Activated CD4-positive, alpha-beta T cell treated with anti-CD3 and anti-CD28 coated beads, Interleukin-10, Interleukin-2, amounts not matched to agents 100 ng/mL and 50 ng/mL, durations not matched to agents 16 hours and 8 hours (primary cell): Measurements from ENCODE around the gene TMEM114.
A peak's percentile ranks its signal among the peaks of the same experiment; 100 is the strongest.

Experiments
- DNase-seq: peaks from one replicate; pipeline ENCODE4 v3.0.0-alpha.2; 2020

Gene TMEM114

GRCh38 chr16:8589900-8590688, at the start of gene TMEM114:
TMEM114 (minus strand) TSS chr16:8590511; CDS start chr16:8589838, 673 bp downstream.
- DNase-seq: no peak

GRCh38 chr16:8639694-8640093, 49.4 kb upstream of the TMEM114 start:
- DNase-seq: no peak

- no peak for DNase-seq
These were observed 44.9 kb upstream of the TMEM114 start for GRCh38 chr16:8634991-8635736.

GRCh38 chr16:8632675-8633182, 42.4 kb upstream of the TMEM114 start:
- no peak for DNase-seq

GRCh38 chr16:8631818-8632465, 41.6 kb upstream of the TMEM114 start:
- DNase-seq: no peak

- no peak for DNase-seq
These were observed 41.1 kb upstream of the TMEM114 start for GRCh38 chr16:8631373-8631772.

DNA sequence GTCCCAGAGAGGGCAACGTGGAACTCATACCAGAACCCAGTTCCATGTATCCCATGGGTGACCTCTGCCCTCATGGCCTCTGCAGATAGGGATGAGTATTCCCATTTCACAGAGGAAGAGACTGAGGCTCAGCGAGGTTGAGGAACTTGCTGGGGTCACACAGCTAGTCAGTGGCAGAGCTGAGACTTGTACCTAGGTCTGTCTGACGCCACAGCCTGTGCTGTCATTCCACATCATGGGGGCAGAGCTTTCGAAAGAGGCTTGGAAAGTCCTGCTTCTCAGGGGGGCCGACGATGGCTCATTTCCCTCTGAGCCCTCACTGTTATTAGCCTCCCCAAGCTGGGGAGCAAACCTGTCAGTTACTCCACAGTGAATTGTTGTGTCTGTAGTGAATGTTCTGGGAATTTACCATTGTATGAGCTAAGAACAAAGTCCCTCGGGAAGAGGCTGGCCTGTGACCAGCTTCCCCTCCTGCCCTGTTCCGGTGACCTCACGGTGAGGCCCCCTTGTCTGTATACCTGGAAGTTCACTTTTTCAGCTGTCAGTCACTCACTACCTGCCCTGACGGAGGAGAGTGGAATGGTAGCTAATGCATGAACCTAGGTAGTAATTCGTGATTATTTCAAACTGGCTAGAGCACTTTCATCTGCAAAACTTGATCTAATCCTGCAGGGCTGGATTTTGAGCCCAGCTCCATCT, 40.1 kb upstream of the TMEM114 start:
- DNase-seq: no peak

DNA sequence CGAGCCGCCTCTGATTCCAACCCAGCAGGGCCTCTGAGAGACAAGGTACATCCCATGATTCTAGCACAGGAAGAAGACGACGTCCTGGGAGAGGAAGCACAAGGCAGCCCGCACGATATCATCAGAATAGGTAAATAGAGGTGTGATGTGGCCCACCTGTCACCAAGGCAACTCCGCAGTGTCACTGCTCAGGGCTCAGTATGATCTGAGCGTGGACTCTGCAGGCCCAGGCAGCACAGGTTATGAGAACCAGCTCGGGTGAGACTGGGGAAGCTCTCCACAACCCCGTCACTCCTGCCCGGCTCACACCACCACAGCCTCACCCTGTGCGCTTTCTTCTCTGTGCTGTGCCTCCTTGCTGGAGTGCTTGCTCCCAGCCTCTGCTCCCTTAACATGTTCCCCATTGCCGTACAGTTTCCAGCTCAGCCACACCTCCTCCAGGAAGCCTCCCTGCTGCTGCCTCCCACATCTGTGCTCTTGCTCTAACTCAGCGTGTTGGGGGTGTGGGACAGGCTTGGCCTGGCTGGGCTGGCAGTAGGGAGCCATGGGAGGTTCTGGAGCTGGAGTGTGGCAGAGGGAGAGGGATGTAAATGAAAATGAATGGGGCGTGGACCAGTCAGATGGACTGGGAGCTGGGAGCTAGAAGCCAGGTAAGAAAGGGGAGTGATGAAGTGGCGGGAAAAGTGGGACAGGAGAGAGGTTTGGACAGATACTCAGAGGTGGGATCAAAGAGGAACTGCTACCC, 38.8 kb upstream of the TMEM114 start:
- DNase-seq: no peak

DNA sequence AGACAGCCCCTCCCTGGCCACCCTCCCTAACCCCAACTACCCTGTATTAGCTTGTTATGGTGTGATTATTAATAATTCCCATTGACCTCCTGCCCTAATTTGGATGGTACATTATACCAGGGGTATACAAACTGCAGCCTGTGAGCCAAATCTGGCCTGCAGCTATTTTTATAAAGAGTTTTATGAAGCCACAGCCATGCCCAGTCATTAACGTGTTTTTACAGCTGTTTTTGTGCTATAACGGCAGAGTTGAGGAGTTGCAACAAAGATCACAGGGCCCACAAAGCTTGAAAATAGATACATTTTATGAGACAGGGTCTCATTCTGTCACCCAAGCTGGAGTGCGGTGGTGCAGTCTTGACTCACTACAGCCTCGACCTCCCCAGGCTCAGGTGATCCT, 37.1 kb upstream of the TMEM114 start:
- DNase-seq: no peak

DNA sequence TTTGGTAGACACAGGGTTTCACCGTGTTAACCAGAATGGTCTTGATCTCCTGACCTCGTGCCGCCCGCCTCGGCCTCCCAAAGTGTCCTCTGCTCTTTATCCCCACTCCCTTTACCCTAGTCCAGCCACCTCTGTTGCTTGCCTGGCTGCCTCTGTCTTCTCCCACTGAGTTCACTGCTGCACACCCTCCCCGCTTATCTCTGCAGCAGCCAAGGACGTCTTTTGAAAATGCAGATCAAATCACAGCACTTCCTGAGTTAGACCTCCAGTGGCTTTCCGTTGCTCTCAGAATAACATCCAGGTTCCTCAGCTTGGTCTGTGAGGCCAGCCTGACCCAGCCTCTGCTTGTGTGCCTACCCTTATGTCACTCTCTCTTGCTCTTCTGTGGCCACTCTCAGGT, 36.6 kb upstream of the TMEM114 start:
- no peak for DNase-seq

DNA sequence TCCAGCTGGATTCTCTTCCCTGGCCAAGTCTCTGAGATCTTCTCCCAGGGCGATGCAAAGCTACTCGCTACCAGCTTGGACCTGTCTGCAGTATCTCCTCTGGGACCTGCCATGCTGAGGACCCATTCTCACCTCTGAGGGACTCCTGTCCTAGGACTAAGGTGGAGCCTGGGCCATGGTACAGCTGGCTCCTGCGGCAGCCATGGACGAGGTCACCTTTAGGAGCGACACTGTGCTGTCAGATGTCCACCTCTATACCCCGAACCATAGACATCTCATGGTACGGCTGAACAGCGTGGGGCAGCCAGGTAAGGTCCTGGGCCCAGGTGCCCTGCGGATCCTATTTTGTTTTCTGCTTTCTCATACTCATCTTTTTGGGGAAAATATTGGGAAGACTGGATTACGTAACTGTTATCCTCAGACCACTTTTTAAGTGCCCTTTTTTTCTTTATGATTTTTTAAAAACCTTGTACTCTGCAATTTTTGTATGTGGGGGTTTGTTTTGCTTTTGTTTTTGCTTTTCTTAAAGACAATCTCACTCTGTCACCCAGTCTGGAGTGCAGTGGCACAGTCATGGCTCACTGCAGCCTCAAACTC, 35.3 kb upstream of the TMEM114 start:
- DNase-seq: no peak

GRCh38 chr16:8623634-8624033, 33.3 kb upstream of the TMEM114 start:
- DNase-seq: no peak

DNA sequence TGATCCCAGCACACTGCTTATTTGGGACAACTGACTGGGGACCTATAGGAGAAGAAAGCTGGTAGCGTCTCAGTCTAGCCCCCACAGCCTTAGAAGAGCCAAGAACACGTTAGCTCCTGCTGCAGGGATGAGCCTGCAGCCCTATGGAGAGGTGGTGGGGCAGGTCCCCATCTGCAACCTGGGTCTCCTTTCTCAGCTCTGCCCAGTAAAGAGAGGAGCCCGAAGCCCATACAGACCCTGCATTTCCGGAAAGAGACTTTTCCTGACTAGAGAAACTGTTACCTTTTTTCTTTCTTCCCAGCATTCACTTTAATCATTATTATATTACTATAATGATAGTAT, 32.0 kb upstream of the TMEM114 start:
- DNase-seq: peak; percentile 5

DNA sequence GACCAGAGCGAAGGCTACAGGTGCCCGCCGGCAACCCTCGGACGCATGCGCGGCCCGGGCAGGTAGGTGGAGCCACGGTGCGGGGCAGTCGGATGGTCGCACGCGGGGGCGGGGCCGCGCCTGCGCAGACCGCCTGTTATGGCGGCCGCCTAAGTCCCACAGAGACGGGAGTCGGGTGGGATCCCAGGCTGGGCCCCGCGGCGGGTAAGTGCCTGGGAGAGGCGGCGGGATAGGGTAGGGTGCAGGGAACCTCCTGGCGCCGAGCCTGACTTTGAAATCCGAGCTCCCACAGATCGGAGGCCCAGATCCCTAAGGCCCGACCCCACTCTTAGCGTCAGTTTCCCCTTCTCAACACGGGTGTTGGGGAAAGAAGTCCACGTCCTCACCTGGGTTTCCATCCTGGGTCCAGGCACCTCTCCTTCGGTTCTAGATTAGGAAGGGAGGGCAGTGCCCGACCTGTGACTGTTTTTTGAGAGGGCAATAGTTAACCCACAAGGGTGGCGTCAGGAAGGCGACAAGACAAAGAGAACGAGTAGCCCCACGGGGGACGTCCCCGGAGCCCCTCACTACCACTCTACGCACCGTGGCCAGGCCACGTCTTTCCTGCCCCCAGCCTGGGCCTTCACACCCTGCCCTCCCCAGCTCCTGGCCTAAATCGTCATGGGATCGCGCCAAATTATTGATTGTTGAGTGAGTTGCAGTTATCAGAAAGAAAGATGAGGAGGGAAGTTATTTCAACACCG, 31.4 kb upstream of the TMEM114 start, which contains the start of gene METTL22:
Gene METTL22, plus strand, starts transcription at position 127 of the 743 bp plus-strand sequence. CDS start 3,968 bp downstream, outside the sequence.
- DNase-seq: peak; percentile 95

DNA sequence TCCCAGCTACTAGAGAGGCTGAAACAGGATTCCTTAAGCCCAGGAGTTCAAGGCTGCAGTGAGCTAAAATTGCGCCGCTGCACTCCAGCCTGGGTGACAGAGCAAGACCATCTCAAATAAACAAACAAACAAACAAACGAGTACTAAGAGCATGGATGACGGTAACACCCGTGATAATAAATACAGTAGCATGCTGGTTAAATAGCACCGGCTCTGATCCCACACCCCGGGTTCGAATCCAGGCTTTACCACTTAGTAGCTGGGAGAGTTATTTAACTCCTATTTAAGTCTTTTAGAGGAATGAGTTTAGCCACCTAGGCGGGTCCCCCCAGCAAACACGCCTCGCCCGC, 30.9 kb upstream of the TMEM114 start:
- no peak for DNase-seq

DNA sequence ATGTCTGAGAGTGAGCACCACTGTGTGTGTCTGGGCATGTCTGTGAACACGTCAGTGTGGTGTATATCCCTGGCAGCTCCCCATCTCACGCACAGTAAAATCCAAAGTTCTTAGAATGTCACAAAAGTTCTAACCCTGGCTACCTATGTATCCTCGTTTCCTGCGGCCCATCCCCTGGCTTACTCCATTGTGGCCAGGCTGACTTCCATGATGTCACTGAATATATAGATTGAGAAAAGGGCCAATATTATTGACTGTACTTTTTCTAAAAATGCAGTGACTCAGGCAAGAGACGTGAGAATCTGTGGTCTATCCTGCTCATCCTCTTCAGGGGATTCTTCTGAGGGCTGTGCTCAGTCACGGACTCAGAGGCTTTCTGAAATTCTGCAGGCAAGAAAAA, 30.2 kb upstream of the TMEM114 start:
- DNase-seq: no peak

- no peak for DNase-seq
These were observed 29.5 kb upstream of the TMEM114 start for GRCh38 chr16:8619671-8620370.

DNA sequence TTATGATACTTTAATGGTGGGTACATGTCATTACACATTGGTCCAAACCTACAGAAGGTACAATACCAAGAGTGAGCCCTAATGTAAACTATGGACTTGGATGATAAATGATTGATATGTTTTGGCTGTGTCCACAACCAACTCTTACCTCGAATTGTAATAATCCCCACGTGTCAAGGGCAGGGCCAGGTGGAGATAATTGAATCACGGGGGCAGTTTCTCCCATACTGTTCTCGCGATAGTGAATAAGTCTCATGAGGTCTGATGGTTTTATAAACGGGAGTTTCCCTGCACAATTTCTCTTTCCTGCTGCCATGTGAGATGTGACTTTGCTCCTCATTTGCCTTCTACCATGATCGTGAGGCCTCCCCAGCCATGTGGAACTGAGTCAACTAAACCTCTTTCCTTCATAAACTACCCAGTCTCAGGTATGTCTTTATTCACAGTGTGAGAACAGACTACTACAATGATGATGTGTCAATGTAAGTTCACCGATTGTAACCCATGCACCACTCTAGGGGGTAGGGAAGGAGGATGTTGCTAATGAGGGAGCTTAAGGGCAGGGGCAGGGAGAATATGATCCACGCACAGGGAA, 24.2 kb upstream of the TMEM114 start:
- no peak for DNase-seq

GRCh38 chr16:8611886-8612600, 21.7 kb upstream of the TMEM114 start:
- DNase-seq: no peak
